Right ventricle myocardium superior (tissue), 1 donor: ENCODE data around the gene PSRC1. TPM values are rescaled to one million over a fixed set of nuclear protein-coding genes. Genes with fewer than 3 reads are reported as not detected.

Source experiments
- ATAC-seq: fragments of 200-7000 bp; cut with Tn5 transposase; one replicate; pipeline ENCODE4 v1.9.1; 2020; ENCODE audit warnings: mild to moderate bottlenecking; ENCODE audit not compliant: poor library complexity
- DNase-seq: peaks from one replicate; pipeline ENCODE4 v3.0.0-alpha.2; 2020
- intact Hi-C: fragments of 100-400 bp; cut with DNase I; formaldehyde crosslinking; loops from one replicate; pipeline ENCODE4 v1.11.2; 2022
- total RNA-seq: library from RNA; stranded (reverse); fragmentation: NEBNext Ultra II Directional; extraction: Animal tissue kit (Norgen Biotek cat#: 25700); gene quantifications from one replicate; pipeline ENCODE4 v1.2.1, GENCODE V29; 2021
- donor health status: DM: no; HTN: yes; CAD: no; lungs with severe emphysema.

Gene PSRC1
- total RNA-seq, 1 donor from 2014 or later = 0.73 TPM

DNA sequence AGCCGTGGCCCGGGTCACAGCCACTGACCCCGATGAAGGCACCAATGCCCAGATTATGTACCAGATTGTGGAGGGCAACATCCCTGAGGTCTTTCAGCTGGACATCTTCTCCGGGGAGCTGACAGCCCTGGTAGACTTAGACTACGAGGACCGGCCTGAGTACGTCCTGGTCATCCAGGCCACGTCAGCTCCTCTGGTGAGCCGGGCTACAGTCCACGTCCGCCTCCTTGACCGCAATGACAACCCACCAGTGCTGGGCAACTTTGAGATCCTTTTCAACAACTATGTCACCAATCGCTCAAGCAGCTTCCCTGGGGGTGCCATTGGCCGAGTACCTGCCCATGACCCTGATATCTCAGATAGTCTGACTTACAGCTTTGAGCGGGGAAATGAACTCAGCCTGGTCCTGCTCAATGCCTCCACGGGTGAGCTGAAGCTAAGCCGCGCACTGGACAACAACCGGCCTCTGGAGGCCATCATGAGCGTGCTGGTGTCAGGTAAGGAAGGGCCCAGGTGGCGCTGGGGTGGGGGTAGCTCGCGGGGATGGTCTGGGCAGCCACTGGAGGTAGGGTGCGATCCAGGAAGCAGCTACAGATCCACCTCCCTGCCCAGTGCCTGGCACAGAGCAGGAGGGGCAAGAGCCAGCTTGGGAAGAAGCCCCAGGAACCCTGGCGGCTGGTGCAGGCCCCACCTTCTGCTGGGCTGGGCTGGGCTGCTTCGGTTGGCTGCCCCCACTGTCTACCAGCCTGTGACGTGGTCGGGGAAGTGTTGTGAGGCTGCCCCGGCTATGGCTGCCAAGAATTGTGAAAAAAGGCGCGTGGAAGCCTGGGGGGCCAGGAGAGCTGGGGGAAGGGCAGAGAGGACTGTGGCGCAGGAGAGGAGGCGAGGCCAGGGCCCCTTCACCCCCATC is 29.8 kb downstream of the PSRC1 start:
- intact Hi-C loops = no loop called here
- peak; percentile 55 for DNase-seq
- ATAC-seq = peak; percentile 8

- intact Hi-C loops = no loop called here
- peak; percentile 31 for DNase-seq
- ATAC-seq = no peak
Observed at GRCh38 chr1:109252167-109252892, 30.6 kb downstream of the PSRC1 start.

- ATAC-seq = no peak
- intact Hi-C loops = no loop called here
- peak; percentile 28 for DNase-seq
Observed at GRCh38 chr1:109251277-109252166, 31.4 kb downstream of the PSRC1 start.

DNA sequence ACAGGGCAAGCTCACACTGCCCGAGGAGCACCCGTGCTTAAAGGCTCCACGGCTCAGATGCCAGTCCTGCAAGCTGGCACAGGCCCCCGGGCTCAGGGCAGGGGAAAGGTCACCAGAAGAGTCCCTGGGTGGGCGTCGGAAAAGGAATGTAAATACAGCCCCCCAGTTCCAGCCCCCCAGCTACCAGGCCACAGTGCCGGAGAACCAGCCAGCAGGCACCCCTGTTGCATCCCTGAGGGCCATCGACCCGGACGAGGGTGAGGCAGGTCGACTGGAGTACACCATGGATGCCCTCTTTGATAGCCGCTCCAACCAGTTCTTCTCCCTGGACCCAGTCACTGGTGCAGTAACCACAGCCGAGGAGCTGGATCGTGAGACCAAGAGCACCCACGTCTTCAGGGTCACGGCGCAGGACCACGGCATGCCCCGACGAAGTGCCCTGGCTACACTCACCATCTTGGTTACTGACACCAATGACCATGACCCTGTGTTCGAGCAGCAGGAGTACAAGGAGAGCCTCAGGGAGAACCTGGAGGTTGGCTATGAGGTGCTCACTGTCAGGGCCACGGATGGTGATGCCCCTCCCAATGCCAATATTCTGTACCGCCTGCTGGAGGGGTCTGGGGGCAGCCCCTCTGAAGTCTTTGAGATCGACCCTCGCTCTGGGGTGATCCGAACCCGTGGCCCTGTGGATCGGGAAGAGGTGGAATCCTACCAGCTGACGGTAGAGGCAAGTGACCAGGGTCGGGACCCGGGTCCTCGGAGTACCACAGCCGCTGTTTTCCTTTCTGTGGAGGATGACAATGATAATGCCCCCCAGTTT is 32.3 kb downstream of the PSRC1 start:
- intact Hi-C loops = no loop called here
- peak; percentile 20 for DNase-seq

DNA sequence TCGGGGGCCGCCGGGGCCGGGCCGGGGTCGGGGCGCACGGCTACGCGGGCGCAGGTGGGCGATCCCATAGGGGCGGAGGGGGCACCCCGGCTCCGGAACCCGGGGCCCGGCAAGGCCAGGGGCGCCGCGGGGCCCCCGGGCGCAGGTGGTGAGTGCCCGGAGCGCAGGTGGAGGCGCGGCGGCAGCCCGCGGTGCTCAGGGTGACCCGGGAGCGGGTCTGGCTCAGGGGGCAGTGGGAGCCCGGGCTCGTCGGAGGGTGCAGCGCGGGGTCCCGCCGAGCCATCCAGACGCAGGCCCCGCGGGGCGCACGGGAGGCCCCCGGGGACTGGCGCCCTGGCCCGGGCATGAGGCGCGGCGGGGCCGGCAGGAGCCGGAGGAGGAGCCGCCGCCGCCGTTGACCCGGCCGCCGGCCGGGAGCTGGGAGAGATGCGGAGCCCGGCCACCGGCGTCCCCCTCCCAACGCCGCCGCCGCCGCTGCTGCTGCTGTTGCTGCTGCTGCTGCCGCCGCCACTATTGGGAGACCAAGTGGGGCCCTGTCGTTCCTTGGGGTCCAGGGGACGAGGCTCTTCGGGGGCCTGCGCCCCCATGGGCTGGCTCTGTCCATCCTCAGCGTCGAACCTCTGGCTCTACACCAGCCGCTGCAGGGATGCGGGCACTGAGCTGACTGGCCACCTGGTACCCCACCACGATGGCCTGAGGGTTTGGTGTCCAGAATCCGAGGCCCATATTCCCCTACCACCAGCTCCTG is 33.1 kb downstream of the PSRC1 start:
- peak; percentile 42 for DNase-seq
- ATAC-seq = no peak
- intact Hi-C loops = no loop called here

More for the DNA sequence above, 32.3 kb downstream of the PSRC1 start:
- no peak for ATAC-seq

GRCh38 chr1:109248797-109249629 is 33.9 kb downstream of the PSRC1 start, which contains the start of gene CELSR2:
TSS of gene CELSR2 (plus strand) at chr1:109249539. CDS start at chr1:109250080, 541 bp downstream.
- intact Hi-C loops = no loop called here
- DNase-seq (peak; percentile 71), ATAC-seq (peak; percentile 84)

DNA sequence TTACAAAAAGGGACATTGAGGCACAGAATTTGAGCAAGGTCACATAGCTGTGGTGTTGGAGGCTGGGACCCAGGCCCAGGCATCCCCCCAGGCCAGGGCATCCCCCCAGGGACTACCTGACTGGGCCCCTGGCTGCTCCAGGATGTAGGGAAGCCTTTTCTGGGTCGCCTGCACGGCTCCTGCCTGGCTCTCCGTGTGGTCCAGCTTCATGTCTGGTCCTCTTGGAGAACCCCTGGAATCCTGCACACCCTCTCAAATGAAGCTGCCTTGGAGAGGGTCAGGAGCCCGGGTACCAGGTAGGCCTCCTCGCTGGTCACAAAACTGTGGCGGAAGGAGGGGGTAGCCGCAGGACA is 34.5 kb downstream of the PSRC1 start:
- ATAC-seq = no peak
- no peak for DNase-seq
- intact Hi-C loops = no loop called here

- intact Hi-C loops = no loop called here
- no peak for DNase-seq
- no peak for ATAC-seq
Observed at GRCh38 chr1:109247401-109248365, 35.3 kb downstream of the PSRC1 start.

GRCh38 chr1:109246141-109246551 is 36.8 kb downstream of the PSRC1 start:
- ATAC-seq (no peak), DNase-seq (no peak)
- intact Hi-C loops = no loop called here

DNA sequence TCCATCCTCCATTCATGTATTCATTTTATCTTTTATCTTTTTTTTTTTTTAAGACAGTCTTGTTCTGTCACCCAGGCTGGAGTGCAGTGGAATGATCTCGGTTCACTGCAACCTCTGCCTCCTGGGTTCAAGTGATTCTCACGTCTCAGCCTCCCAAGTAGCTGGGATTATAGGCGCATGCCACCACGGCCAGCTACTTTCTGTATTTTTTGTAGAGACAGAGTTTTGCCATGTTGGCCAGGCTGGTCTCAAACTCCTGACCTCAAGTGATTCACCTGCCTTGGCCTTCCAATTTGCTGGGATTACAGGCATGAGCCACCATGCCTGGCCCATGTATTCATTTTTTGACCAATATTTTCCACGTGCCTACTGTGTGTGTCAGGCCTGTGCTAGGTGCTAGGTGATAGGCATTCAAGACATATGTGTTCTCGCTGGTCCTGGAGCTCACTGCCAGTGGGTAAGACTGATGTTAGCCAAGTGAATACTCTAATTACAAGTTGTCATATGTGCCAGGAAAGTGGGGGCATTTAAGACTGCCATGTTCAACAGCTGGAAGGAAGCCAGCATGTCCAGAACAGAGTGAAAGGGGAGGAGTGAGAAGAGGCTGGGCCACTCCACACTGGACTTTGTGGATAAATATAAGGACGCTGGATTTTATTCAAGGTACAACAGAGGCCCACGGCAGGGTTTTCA is 38.9 kb downstream of the PSRC1 start:
- ATAC-seq (no peak), DNase-seq (no peak)
- intact Hi-C loops = no loop called here

- DNase-seq (no peak), ATAC-seq (no peak)
- intact Hi-C loops = no loop called here
Observed at GRCh38 chr1:109243221-109243620, 39.7 kb downstream of the PSRC1 start.

DNA sequence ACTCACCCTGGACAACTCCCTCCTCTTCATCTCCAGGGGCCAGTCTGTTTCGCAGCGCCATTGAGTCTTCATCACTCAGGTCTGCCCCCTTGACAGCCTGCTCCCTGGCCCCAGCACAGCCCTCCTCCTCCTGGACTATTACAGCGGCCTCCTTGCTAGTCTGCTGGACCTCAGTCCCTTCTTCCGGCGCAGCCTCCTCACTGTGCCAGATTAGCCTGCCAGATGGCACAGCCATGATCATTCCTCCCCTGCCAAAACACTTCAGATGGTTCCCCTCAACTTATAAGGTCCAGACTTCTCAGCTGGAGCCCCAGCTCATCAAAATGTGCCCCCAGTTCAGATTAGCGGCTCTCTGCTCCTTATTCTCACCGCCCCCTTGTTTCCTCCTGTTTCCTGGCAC is 40.6 kb downstream of the PSRC1 start:
- intact Hi-C loops = no loop called here
- peak; percentile 28 for ATAC-seq
- no peak for DNase-seq

DNA sequence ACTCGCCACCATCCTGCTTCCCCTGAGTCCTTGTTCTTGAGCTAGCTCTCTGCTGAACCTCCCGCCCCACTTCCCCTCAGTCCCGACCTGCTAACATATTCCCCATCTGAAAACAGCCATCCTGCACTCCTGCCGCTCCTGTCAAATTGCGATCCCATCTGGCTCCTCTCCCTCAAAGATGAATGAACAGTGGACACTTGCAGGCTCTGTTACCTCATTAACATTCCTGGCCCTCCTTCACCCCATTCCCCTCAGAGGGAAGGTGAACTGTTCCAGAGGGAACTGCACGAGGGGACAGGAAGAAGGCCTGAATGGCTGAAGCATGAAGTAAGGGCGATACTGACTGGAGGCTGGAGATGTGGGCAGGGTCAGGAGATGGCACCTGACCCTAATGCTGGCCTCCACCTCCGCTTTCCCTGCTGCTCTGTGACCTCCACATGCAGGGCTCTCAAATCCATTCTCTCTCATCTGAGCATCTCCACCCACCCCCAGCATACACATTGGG is 41.1 kb downstream of the PSRC1 start:
- DNase-seq (no peak), ATAC-seq (no peak)
- intact Hi-C loops = no loop called here

DNA sequence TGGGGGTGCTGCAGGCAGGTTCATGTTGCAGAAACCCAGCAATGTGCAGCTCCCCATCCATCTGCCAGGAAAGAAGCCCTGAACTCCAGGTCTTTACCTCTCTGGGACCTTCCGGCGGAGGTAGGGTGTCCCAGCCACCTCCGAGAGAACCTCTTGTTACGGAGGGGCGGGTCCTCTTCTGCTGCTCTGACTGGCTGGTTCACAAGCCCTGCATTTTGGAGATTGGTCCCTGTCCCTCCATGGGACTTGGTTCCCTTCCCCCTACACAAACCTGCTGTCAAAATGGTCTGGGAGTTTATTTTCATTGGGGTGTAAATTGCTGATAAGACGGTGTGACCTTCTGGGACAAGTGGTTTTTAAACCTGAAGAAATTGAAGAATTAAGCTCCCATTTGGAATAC is 41.6 kb downstream of the PSRC1 start:
- intact Hi-C loops = no loop called here
- ATAC-seq (no peak), DNase-seq (no peak)
